ENCODE measurements around the gene FILIP1L.
A peak's percentile ranks its signal among the peaks of the same experiment; 100 is the strongest.

Gene FILIP1L

GRCh38 chr3:99885851-99886250 is 228.4 kb downstream of the FILIP1L start:
- no peak for DNase-seq (ENCODE audit: low read depth in 2 of 2)
- no peak for TF ChIP-seq CTCF (IDR thresholded peaks at IDR 0.05; ENCODE audit: low read depth, low read length)
- no peak overlapping the region for H3K4me3 ChIP-seq (replicated peaks in 1 of 2; ENCODE audit: low read depth in 2 of 2, low read length in 2 of 2)

GRCh38 chr3:99885085-99885484 is 229.2 kb downstream of the FILIP1L start:
- no peak for TF ChIP-seq CTCF (IDR thresholded peaks at IDR 0.05; ENCODE audit: low read depth, low read length)
- no peak overlapping the region for H3K4me3 ChIP-seq (replicated peaks in 1 of 2; ENCODE audit: low read depth in 2 of 2, low read length in 2 of 2)
- no peak for DNase-seq (ENCODE audit: low read depth in 2 of 2)

- TF ChIP-seq CTCF (IDR thresholded peaks at IDR 0.05; ENCODE audit: low read depth, low read length): no peak
- H3K4me3 ChIP-seq (replicated peaks in 1 of 2; ENCODE audit: low read depth in 2 of 2, low read length in 2 of 2): no peak overlapping the region
- no peak for DNase-seq (ENCODE audit: low read depth in 2 of 2)
These were observed 229.8 kb downstream of the FILIP1L start for GRCh38 chr3:99884484-99884883.

GRCh38 chr3:99883693-99884092 is 230.6 kb downstream of the FILIP1L start:
- TF ChIP-seq CTCF (IDR thresholded peaks at IDR 0.05; ENCODE audit: low read depth, low read length): no peak
- no peak overlapping the region for H3K4me3 ChIP-seq (replicated peaks in 1 of 2; ENCODE audit: low read depth in 2 of 2, low read length in 2 of 2)
- DNase-seq (ENCODE audit: low read depth in 2 of 2): no peak

- TF ChIP-seq CTCF (IDR thresholded peaks at IDR 0.05; ENCODE audit: low read depth, low read length): no peak
- H3K4me3 ChIP-seq (replicated peaks in 1 of 2; ENCODE audit: low read depth in 2 of 2, low read length in 2 of 2): no peak overlapping the region
- no peak for DNase-seq (ENCODE audit: low read depth in 2 of 2)
These were observed 231.2 kb downstream of the FILIP1L start for GRCh38 chr3:99883138-99883461.

GRCh38 chr3:99882436-99883137 is 231.7 kb downstream of the FILIP1L start:
- TF ChIP-seq CTCF (IDR thresholded peaks at IDR 0.05; ENCODE audit: low read depth, low read length): no peak
- DNase-seq (ENCODE audit: low read depth in 2 of 2): no peak
- H3K4me3 ChIP-seq (replicated peaks in 1 of 2; ENCODE audit: low read depth in 2 of 2, low read length in 2 of 2): no peak overlapping the region

GRCh38 chr3:99881121-99881524 is 233.2 kb downstream of the FILIP1L start:
- no peak overlapping the region for H3K4me3 ChIP-seq (replicated peaks in 1 of 2; ENCODE audit: low read depth in 2 of 2, low read length in 2 of 2)
- peak; percentile 56 to 75 for DNase-seq (ENCODE audit: low read depth in 2 of 2)
- no peak for TF ChIP-seq CTCF (IDR thresholded peaks at IDR 0.05; ENCODE audit: low read depth, low read length)
